Kidney (tissue), 14 donors: ENCODE data around the gene PAIP2. TPM values are rescaled to one million over a fixed set of nuclear protein-coding genes. Genes with fewer than 3 reads are reported as not detected.
"Not testable (repeated sequence)": the region's sequence is repeated elsewhere in the genome, so short reads cannot be mapped to it uniquely, and the experiment has no call there.

ENCODE experiments used
- DNase-seq, 5 donors: peaks; one replicate each; pipeline ENCODE4 v3.0.0-alpha.2; 2013 to 2020
- FAIRE-seq: peaks from 2 replicates; lab custom pipeline; 2012; peaks lifted over from hg19 to GRCh38; lab: Jason Lieb, UNC
- H3K27ac ChIP-seq, 2 donors: one replicate each; pipeline ENCODE4 v1.7.0; 2013; ENCODE audit warnings: low read depth in 2 of 2, low read length in 2 of 2, inconsistent platforms in 1 of 2
- H3K27me3 ChIP-seq: one replicate; pipeline ENCODE4 v1.7.1; 2013; ENCODE audit warnings: low read length, inconsistent platforms; ENCODE audit not compliant: control insufficient read depth, insufficient read depth
- H3K36me3 ChIP-seq, 3 donors: one replicate each; pipeline versions ENCODE4 v1.7.0 to v1.7.1; 2013; ENCODE audit warnings: low read length in 3 of 3, control low read depth in 1 of 3, inconsistent platforms in 1 of 3; ENCODE audit not compliant: insufficient read depth in 3 of 3, control insufficient read depth in 2 of 3
- H3K4me1 ChIP-seq, 3 donors: one replicate each; pipeline versions ENCODE4 v1.7.0 to v1.7.1; 2013; ENCODE audit warnings: low read length in 3 of 3, inconsistent platforms in 1 of 3, low read depth in 1 of 3; ENCODE audit not compliant: control insufficient read depth in 2 of 3, insufficient read depth in 2 of 3
- H3K4me3 ChIP-seq, 3 donors: one replicate each; pipeline versions ENCODE4 v1.7.0 to v1.8.1; 2013; ENCODE audit warnings: low read length in 3 of 3, control low read depth in 1 of 3, inconsistent platforms in 1 of 3
- H3K9ac ChIP-seq, 3 donors: one replicate each; pipeline versions ENCODE4 v1.7.0 to v1.7.1; 2013; ENCODE audit warnings: low read length in 3 of 3, control low read depth in 1 of 3, inconsistent platforms in 1 of 3
- H3K9me3 ChIP-seq, 3 donors: one replicate each; pipeline versions ENCODE4 v1.7.0 to v1.7.1; 2013; ENCODE audit warnings: low read length in 3 of 3, control low read depth in 1 of 3, inconsistent platforms in 1 of 3; ENCODE audit not compliant: control insufficient read depth in 2 of 3, insufficient read depth in 1 of 3
- intact Hi-C: fragments of 100-400 bp; cut with DNase I; formaldehyde crosslinking; loops from one replicate; pipeline ENCODE4 v1.11.1; 2022
- polyA plus RNA-seq: library from polyadenylated mRNA; stranded (reverse); fragments of 350-450 nt; fragmentation: Illumina TruSeq; extraction: RNeasy Lipid Tissue Mini Kit (QIAGEN cat#74804); gene quantifications from one replicate; pipeline ENCODE4 v1.2.3, GENCODE V29; 2014; ENCODE audit warnings: low read depth, low replicate concordance; ENCODE audit not compliant: insufficient read depth
- total RNA-seq: library from RNA; stranded (reverse); fragmentation: NEBNext Ultra II Directional; extraction: Animal tissue kit (Norgen Biotek cat#: 25700); gene quantifications from one replicate; pipeline ENCODE4 v1.2.1, GENCODE V29; 2021
- TF ChIP-seq, protein P1 (sequence below): IDR thresholded peaks from 3 replicates; pipeline ENCODE4 v1.5.1; 2012; ENCODE audit warnings: mild to moderate bottlenecking, moderate library complexity, borderline replicate concordance; ENCODE audit not compliant: insufficient read depth; ENCODE audit errors: extremely low read depth
- donor health status: control.
- donor health status: control.
- donor health status: control.
- donor health status: control.
- donor health status: control.
- donor health status: DM: yes; HTN: yes; CAD: no.
- donor health status: Normal renal cell carcinoma (clear cell type).

The PAIP2 gene
- total and polyA plus RNA-seq, 2 donors from 2014 or later = 68.0 to 121 TPM

GRCh38 chr5:139347863-139348262 is 6.2 kb downstream of the PAIP2 start:
- H3K4me3 ChIP-seq, H3K27ac ChIP-seq, H3K27me3 ChIP-seq, H3K9ac ChIP-seq, H3K4me1 ChIP-seq, FAIRE-seq, H3K36me3 ChIP-seq, H3K9me3 ChIP-seq, DNase-seq, intact Hi-C loops: not testable (repeated sequence)

- Histone ChIP-seq H3K9me3 (no peaks in the 10 kb centered on the region), H3K36me3 (peaks cover 0 to 5% (median 0%) of the 10 kb centered on the region in 3 donors), H3K27ac (no peak overlapping the region), H3K27me3 (no peaks in the 10 kb centered on the region), H3K4me3 (no peak overlapping the region), H3K4me1 (no peaks in the 10 kb centered on the region), H3K9ac (no peak overlapping the region)
- intact Hi-C loops = no loop called here
- TF ChIP-seq, protein P1, sequence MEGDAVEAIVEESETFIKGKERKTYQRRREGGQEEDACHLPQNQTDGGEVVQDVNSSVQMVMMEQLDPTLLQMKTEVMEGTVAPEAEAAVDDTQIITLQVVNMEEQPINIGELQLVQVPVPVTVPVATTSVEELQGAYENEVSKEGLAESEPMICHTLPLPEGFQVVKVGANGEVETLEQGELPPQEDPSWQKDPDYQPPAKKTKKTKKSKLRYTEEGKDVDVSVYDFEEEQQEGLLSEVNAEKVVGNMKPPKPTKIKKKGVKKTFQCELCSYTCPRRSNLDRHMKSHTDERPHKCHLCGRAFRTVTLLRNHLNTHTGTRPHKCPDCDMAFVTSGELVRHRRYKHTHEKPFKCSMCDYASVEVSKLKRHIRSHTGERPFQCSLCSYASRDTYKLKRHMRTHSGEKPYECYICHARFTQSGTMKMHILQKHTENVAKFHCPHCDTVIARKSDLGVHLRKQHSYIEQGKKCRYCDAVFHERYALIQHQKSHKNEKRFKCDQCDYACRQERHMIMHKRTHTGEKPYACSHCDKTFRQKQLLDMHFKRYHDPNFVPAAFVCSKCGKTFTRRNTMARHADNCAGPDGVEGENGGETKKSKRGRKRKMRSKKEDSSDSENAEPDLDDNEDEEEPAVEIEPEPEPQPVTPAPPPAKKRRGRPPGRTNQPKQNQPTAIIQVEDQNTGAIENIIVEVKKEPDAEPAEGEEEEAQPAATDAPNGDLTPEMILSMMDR = no peak
- no peak for FAIRE-seq
- DNase-seq = no peak
Observed at GRCh38 chr5:139354186-139354585, 12.5 kb downstream of the PAIP2 start.

DNA sequence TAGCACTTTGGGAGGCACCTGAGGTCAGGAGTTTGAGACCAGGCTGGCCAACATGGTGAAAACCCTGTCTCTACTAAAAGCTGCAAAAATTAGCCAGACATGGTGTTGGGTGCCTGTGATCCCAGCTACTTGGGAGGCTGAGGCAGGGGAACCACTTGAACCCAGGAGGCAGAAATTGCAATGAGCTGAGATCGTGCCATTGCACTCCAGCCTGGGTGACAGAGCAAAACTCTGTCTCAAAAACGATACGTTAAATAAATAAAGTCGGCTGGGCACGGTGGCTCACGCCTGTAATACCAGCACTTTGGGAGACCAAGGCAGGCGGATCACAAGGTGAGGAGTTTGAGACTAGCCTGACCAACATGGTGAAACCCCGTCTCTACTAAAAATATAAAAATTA is 14.2 kb downstream of the PAIP2 start:
- H3K27me3 ChIP-seq, intact Hi-C loops, H3K9me3 ChIP-seq, H3K4me1 ChIP-seq, FAIRE-seq, H3K27ac ChIP-seq, DNase-seq, H3K9ac ChIP-seq, H3K4me3 ChIP-seq, H3K36me3 ChIP-seq: not testable (repeated sequence)

GRCh38 chr5:139358064-139358463 is 16.4 kb downstream of the PAIP2 start:
- H3K9ac ChIP-seq = no peak overlapping the region
- no peaks in the 10 kb centered on the region for H3K9me3 ChIP-seq
- H3K27ac ChIP-seq = no peak overlapping the region
- H3K4me1 ChIP-seq = no peaks in the 10 kb centered on the region
- no peak for DNase-seq
- TF ChIP-seq, protein P1 = no peak
- H3K4me3 ChIP-seq = no peak overlapping the region
- intact Hi-C loops = no loop called here
- H3K27me3 ChIP-seq = no peaks in the 10 kb centered on the region
- H3K36me3 ChIP-seq = peaks cover 0 to 5% (median 0%) of the 10 kb centered on the region in 3 donors
- no peak for FAIRE-seq
